ENCODE data around the gene CYP2W1. TPM values are rescaled to one million over a fixed set of nuclear protein-coding genes. Genes with fewer than 3 reads are reported as not detected.

CYP2W1 gene
- total RNA-seq, 1 donor from 2014 or later, result not detected

DNA sequence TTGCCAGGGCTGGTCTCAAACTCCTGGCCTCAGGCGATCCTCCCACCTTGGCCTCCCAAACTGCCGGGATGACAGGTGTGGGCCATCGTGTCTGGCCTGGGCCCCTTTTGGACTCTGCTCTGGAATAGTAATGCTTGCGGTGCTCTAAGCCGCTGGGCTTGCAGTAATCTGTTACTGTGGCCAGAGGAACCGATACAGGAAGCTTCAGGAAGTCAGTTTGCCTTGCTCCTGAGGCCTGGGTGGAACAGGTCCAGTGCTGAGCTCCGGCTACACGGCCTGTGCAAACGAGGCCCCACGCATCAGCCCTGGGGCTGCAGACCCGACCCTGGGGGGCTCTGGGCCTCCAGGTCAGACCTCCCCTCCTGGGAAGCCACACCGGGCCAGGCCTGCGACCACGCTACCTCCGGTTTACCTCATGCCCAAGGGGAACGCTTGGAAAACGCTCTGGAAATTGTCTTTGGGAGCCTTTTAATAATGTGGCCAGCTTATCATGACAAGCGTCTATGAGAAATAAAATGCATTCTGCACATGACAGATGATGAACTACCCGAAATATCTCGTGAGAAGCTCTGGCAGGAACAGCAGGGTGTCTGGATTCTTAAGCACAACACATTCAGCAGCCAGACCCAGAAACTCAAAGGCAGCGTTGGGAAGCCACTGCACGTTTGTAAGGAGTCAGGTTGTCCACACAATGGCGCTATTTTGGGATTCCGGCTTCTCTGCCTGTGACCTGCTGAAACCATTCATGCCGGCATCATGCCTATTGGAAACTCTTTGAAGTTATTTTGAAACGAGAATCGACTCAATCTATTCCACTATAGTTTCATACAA, 18.4 kb upstream of the CYP2W1 start:
- intact Hi-C loops (cut with micrococcal nuclease), result no loop called here

GRCh38 chr7:966291-967069, 16.5 kb upstream of the CYP2W1 start:
- intact Hi-C loops (cut with micrococcal nuclease), result no loop called here

- intact Hi-C loops (cut with micrococcal nuclease), result no loop called here
Observed at GRCh38 chr7:967361-968082, 15.5 kb upstream of the CYP2W1 start.

- intact Hi-C loops (cut with micrococcal nuclease), result no loop called here
Observed at GRCh38 chr7:968205-969105, 14.5 kb upstream of the CYP2W1 start.

- intact Hi-C loops (cut with micrococcal nuclease), result no loop called here
Observed at GRCh38 chr7:969403-969802, 13.6 kb upstream of the CYP2W1 start.

- intact Hi-C loops (cut with micrococcal nuclease), result no loop called here
Observed at GRCh38 chr7:970744-971143, 12.2 kb upstream of the CYP2W1 start.

DNA sequence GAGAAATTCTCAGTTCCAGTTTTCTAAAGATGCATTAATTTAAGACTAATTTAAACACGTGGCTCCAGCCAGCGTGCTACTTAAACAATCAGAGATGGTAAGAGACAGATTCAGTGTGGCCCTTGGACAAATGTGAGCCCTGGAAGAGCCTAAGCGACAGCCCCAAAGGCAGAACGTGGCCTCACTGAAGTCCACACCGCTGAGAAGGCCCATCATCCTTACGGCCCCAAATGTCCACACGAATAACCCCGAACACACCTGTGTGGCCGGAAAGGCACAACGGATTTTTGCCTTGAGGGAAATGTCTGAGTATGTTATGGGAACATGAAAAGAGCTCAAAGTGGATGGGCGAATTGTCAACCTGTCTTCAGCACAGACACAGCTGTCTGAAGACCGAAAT, 10.9 kb upstream of the CYP2W1 start:
- intact Hi-C loops (cut with micrococcal nuclease), result no loop called here

- intact Hi-C loops (cut with micrococcal nuclease), result no loop called here
Observed at GRCh38 chr7:972676-973309, 10.2 kb upstream of the CYP2W1 start.

GRCh38 chr7:973312-973711, 9.7 kb upstream of the CYP2W1 start:
- intact Hi-C loops (cut with micrococcal nuclease), result no loop called here

DNA sequence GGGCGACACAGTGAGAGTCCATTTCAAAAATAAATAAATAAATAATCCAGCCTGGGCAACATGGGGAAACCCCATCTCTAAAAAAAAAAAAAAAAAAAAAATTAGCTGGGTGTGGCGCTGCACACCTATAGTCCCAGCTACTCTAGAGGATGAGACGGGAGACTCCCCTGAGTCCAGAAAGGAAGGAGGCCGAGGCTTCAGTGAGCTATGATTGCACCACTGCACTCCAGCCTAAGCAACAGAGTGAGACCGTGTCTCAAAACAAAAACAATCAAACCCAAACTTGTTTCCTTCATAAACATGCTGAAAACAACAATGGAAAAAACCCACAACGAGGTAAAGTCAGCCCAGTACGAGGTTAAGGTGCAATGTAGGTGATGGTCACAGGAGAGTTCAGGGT, 8.8 kb upstream of the CYP2W1 start:
- intact Hi-C loops (cut with micrococcal nuclease), result no loop called here

GRCh38 chr7:974820-975681, 7.9 kb upstream of the CYP2W1 start, which contains the start of gene COX19:
TSS of gene COX19 (minus strand) at chr7:975549. CDS start at chr7:975509, 40 bp downstream.
- intact Hi-C loops (cut with micrococcal nuclease), result loop anchor here (1.0 kb wide), 3 partner anchors 52 to 99 kb away; partner anchors contain the start of gene GET4

- intact Hi-C loops (cut with micrococcal nuclease), result loop anchor here (1.0 kb wide), 3 partner anchors 52 to 100 kb away; partner anchors contain the start of gene GET4
Observed at GRCh38 chr7:975702-976473, 7.1 kb upstream of the CYP2W1 start.

- intact Hi-C loops (cut with micrococcal nuclease), result no loop called here
Observed at GRCh38 chr7:976901-977325, 6.1 kb upstream of the CYP2W1 start.

- intact Hi-C loops (cut with micrococcal nuclease), result no loop called here
Observed at GRCh38 chr7:977326-978048, 5.5 kb upstream of the CYP2W1 start.

GRCh38 chr7:978049-978346, 5.0 kb upstream of the CYP2W1 start:
- intact Hi-C loops (cut with micrococcal nuclease), result no loop called here

GRCh38 chr7:978416-979091, 4.4 kb upstream of the CYP2W1 start:
- intact Hi-C loops (cut with micrococcal nuclease), result no loop called here

DNA sequence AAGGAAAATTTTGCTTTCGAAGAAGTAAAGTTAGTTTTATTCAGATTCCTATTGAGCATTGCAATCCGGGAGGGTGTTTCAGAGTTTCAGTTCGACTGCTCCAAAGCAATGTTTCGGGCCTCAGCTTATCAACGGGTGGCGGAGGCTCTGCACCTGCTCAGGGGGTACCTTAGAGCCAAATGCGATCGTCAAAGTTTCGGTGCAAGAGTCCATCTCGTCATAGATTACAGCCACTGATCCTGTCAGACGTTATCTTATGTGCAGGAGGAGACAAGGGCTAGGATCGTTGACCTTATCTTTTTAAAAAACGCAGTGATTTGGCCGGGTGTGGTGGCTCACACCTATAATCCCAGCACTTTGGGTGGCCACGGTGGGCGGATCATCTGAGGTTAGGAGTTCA, 3.8 kb upstream of the CYP2W1 start:
- intact Hi-C loops (cut with micrococcal nuclease), result no loop called here

All from T-helper 2 cell treated with Interferon-gamma antibody and Interleukin-4, amounts not matched to agents 100 ng/mL and 5 ng/mL, for 36 hours (primary cell).